WERI-Rb-1 (cell line): Measurements from ENCODE around the gene ZSCAN1.

Experiments
- DNase-seq: peaks from one replicate; pipeline ENCODE4 v3.0.0-alpha.2; 2020
- H3K27ac ChIP-seq: fragments of 250-450 bp; sonication (Bioruptor Pico); 2 replicates; pipeline ENCODE4 v1.5.1; 2020; ENCODE audit warnings: mild to moderate bottlenecking, moderate library complexity
- H3K27me3 ChIP-seq: fragments of 250-450 bp; sonication (Bioruptor Pico); 2 replicates; pipeline ENCODE4 v1.5.1; 2021; ENCODE audit warnings: mild to moderate bottlenecking, low read depth, moderate library complexity; ENCODE audit not compliant: insufficient read depth, severe bottlenecking
- H3K36me3 ChIP-seq: fragments of 250-450 bp; sonication (Bioruptor Pico); 2 replicates; pipeline ENCODE4 v1.5.1; 2020; ENCODE audit warnings: mild to moderate bottlenecking, moderate library complexity
- H3K4me3 ChIP-seq: 2 replicates; pipeline ENCODE4 v1.5.1; 2011; ENCODE audit warnings: low read depth, mild to moderate bottlenecking, control low read depth, low read length
- H3K9me3 ChIP-seq: fragments of 250-450 bp; sonication (Bioruptor Pico); 2 replicates; pipeline ENCODE4 v1.5.1; 2021; ENCODE audit warnings: mild to moderate bottlenecking, moderate library complexity; ENCODE audit not compliant: severe bottlenecking
- CTCF ChIP-seq: IDR thresholded peaks from 2 replicates; pipeline ENCODE4 v1.5.1; 2011; ENCODE audit warnings: low read depth, mild to moderate bottlenecking, control low read depth, inconsistent platforms, low read length

ZSCAN1 gene

GRCh38 chr19:58079792-58080191, 46.0 kb downstream of the ZSCAN1 start:
- H3K36me3 ChIP-seq = peaks cover 12% of the 10 kb centered on the region
- no peaks in the 10 kb centered on the region for H3K9me3 ChIP-seq
- no peak overlapping the region for H3K4me3 ChIP-seq
- no peaks in the 10 kb centered on the region for H3K27me3 ChIP-seq
- no peak overlapping the region for H3K27ac ChIP-seq
- TF ChIP-seq CTCF = no peak
- no peak for DNase-seq

- Histone ChIP-seq H3K27ac (no peak overlapping the region), H3K36me3 (peaks cover 29% of the 10 kb centered on the region), H3K27me3 (no peaks in the 10 kb centered on the region), H3K9me3 (no peaks in the 10 kb centered on the region), H3K4me3 (no peak overlapping the region)
- no peak for DNase-seq
- TF ChIP-seq CTCF = no peak
These were observed 49.2 kb downstream of the ZSCAN1 start for GRCh38 chr19:58083021-58083420.

- H3K9me3 ChIP-seq = no peaks in the 10 kb centered on the region
- TF ChIP-seq CTCF = no peak
These were observed 50.9 kb downstream of the ZSCAN1 start for GRCh38 chr19:58084596-58085347.

GRCh38 chr19:58085348-58085875, 51.6 kb downstream of the ZSCAN1 start:
- H3K27me3 ChIP-seq = no peaks in the 10 kb centered on the region
- H3K36me3 ChIP-seq = peaks cover 31% of the 10 kb centered on the region
- no peak overlapping the region for H3K27ac ChIP-seq
- no peak overlapping the region for H3K4me3 ChIP-seq
- H3K9me3 ChIP-seq = no peaks in the 10 kb centered on the region
- TF ChIP-seq CTCF = no peak
- no peak for DNase-seq

More at GRCh38 chr19:58084596-58085347, 50.9 kb downstream of the ZSCAN1 start:
- H3K4me3 ChIP-seq = no peak overlapping the region
- H3K27me3 ChIP-seq = no peaks in the 10 kb centered on the region
- H3K36me3 ChIP-seq = peaks cover 31% of the 10 kb centered on the region
- DNase-seq = no peak
- no peak overlapping the region for H3K27ac ChIP-seq

GRCh38 chr19:58086825-58087710, 53.2 kb downstream of the ZSCAN1 start:
- no peak for DNase-seq
- no peak for TF ChIP-seq CTCF
- H3K27ac ChIP-seq = no peak overlapping the region
- no peaks in the 10 kb centered on the region for H3K27me3 ChIP-seq
- H3K9me3 ChIP-seq = no peaks in the 10 kb centered on the region
- peaks cover 31% of the 10 kb centered on the region for H3K36me3 ChIP-seq
- no peak overlapping the region for H3K4me3 ChIP-seq
